Sigmoid colon (tissue), 7 donors: Measurements from ENCODE around the gene FRS3. TPM values are rescaled to one million over a fixed set of nuclear protein-coding genes. Genes with fewer than 3 reads are reported as not detected.

Experiments used
- DNase-seq: peaks from one replicate; pipeline ENCODE4 v3.0.0-alpha.2; 2019
- H3K27ac ChIP-seq, 4 donors: fragments of 200-600 bp; sonication (generic); one replicate each; pipeline ENCODE4 v1.5.1; 2016 to 2019; ENCODE audit warnings: mild to moderate bottlenecking in 1 of 4
- H3K27me3 ChIP-seq, 3 donors: fragments of 200-600 bp; sonication (generic); one replicate each; pipeline ENCODE4 v1.5.1; 2019; ENCODE audit warnings: mild to moderate bottlenecking in 1 of 3
- H3K36me3 ChIP-seq, 4 donors: fragments of 200-600 bp; sonication (generic); one replicate each; pipeline ENCODE4 v1.5.1; 2016 to 2019
- H3K4me1 ChIP-seq, 4 donors: fragments of 200-600 bp; sonication (generic); one replicate each; pipeline ENCODE4 v1.5.1; 2017 to 2019
- H3K4me3 ChIP-seq, 4 donors: fragments of 200-600 bp; sonication (generic); one replicate each; pipeline ENCODE4 v1.5.1; 2017 to 2019; ENCODE audit warnings: mild to moderate bottlenecking in 2 of 4, moderate library complexity in 1 of 4
- H3K9me3 ChIP-seq, 4 donors: fragments of 200-600 bp in 3 of 4; sonication (generic) in 3 of 4; one replicate each; pipeline versions ENCODE4 v1.5.1 to v1.6.1; 2013 to 2019
- EP300 ChIP-seq, 4 donors: sonication (generic); formaldehyde crosslinking; IDR thresholded peaks; one replicate each; pipeline ENCODE4 v1.6.1; 2017; ENCODE audit warnings: antibody characterized with exemption in 4 of 4
- POLR2A ChIP-seq, 2 donors: fragments of 450-650 bp; IDR thresholded peaks; one replicate each; pipeline ENCODE4 v1.6.1; 2016; ENCODE audit warnings: antibody characterized with exemption in 2 of 2, mild to moderate bottlenecking in 2 of 2, moderate library complexity in 2 of 2
- POLR2AphosphoS5 ChIP-seq, 4 donors: sonication (generic); formaldehyde crosslinking; IDR thresholded peaks; one replicate each; pipeline ENCODE4 v1.6.1; 2017; ENCODE audit warnings: antibody characterized with exemption in 4 of 4
- WGBS, 2 donors: extraction: QIAGEN DNeasy Blood & Tissue Kit; methylation state at CpG; one replicate each; pipeline ENCODE4 v1.1.7; 2013; 5-methylcytosine and 5-hydroxymethylcytosine counted together
- intact Hi-C: fragments of 100-400 bp; cut with DNase I; formaldehyde crosslinking; loops from one replicate; pipeline ENCODE4 v1.15.1; 2023
- polyA plus RNA-seq, 3 donors: library from polyadenylated mRNA; stranded (reverse); fragments of 200-250 nt; gene quantifications; one replicate each; pipeline ENCODE4 v1.2.3, GENCODE V29; 2013
- total RNA-seq, 4 donors: library from RNA; depleted of rRNA; stranded (reverse); fragments of >200 nt; gene quantifications; one replicate each; pipeline ENCODE4 v1.1.0, GENCODE V29; 2016
- TF ChIP-seq, protein P1 (sequence below), 4 experiments: fragments of 450-650 bp in 3 of 4; fragments of 200-600 bp in 1 of 4; IDR thresholded peaks; one replicate each; pipeline ENCODE4 v1.5.1; 2016 to 2019; ENCODE audit warnings: antibody characterized with exemption in 4 of 4, mild to moderate bottlenecking in 3 of 4, moderate library complexity in 2 of 4
- donor health status: healthy with polysubstance abuse.
- donor health status: Bipolar disorder and iron deficiency.
- donor health status: healthy.

The FRS3 gene
- total and polyA plus RNA-seq, 7 donors = 1.6 to 4.9 (median 4.6) TPM

DNA sequence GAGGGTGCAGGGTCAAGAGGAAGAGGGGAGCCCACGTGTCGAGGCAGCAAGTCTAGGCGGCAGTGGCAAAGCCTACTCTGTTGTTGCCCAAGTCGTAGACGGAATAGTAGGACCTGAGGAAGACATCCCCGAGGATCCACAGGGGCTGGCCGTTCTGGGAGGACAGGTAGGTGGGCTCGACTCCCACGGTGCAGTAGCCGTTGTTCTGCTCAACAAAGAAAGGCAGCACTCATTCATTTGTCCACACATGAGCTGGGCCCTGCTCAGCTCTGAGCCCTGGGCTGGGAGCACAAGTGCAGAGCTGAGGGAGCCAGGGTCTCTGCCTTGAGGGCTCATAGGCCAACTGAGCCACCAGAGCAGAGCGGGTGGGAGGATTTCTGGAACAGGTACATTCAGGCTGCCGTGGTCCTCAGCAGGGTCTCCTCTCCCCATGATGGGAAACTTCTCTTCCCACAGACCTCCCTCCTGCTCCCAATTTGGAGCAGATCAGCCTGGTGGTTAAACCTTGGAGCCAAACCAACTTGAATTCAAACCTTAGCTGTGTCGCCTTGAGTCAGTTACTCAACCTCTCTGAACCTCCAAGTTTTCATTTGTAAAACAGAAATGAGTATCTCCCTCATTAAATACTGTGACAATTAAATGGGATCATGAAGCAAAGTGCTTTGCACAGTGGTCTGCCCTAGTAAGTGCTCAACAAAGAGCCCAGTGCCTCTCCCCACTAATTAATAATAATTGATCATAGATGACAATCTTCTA, 42.7 kb downstream of the FRS3 start:
- 94% methylated on average over 13 of the region's 13 CpGs for WGBS, 2 donors
- Histone ChIP-seq H3K27ac (no peak overlapping the region), H3K4me1 (peaks cover 0 to 28% (median 24%) of the 10 kb centered on the region in 4 donors), H3K36me3 (no peaks in the 10 kb centered on the region), H3K9me3 (no peaks in the 10 kb centered on the region), H3K27me3 (no peaks in the 10 kb centered on the region), H3K4me3 (no peak overlapping the region)
- TF ChIP-seq EP300 (IDR thresholded peaks at IDR 0.05) = no peak
- TF ChIP-seq POLR2A (IDR thresholded peaks at IDR 0.05) = no peak
- TF ChIP-seq POLR2AphosphoS5 (IDR thresholded peaks at IDR 0.05) = no peak
- TF ChIP-seq, protein P1, sequence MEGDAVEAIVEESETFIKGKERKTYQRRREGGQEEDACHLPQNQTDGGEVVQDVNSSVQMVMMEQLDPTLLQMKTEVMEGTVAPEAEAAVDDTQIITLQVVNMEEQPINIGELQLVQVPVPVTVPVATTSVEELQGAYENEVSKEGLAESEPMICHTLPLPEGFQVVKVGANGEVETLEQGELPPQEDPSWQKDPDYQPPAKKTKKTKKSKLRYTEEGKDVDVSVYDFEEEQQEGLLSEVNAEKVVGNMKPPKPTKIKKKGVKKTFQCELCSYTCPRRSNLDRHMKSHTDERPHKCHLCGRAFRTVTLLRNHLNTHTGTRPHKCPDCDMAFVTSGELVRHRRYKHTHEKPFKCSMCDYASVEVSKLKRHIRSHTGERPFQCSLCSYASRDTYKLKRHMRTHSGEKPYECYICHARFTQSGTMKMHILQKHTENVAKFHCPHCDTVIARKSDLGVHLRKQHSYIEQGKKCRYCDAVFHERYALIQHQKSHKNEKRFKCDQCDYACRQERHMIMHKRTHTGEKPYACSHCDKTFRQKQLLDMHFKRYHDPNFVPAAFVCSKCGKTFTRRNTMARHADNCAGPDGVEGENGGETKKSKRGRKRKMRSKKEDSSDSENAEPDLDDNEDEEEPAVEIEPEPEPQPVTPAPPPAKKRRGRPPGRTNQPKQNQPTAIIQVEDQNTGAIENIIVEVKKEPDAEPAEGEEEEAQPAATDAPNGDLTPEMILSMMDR (IDR thresholded peaks at IDR 0.05) = no peak
- DNase-seq = no peak
- intact Hi-C loops = no loop called here

DNA sequence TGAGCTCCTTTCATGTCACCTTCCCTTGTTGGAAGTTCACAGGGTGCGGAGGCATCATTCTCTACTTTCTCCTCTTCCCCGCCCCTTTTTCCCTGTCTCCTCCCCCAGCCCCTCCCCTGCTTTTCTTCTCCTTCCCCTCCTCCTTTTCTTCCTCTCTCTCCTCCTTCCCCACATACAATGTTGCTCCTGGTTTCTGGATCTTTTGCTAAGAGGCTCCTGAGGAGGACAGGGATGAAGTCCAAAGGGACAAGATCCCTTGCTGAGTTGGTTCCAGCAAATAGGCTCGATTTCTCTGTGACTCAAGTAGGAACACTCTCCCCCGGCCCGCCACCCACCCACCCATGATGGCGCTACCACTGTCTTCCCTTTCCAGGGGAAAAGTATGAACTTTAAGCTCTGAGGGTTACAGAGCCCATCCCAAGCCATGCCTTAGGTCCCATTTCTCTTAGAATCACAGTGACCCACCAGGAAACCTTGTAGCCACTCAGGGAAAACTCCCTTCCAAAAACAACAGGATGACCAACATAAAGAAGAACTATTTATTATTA, 43.4 kb downstream of the FRS3 start:
- 73 to 78% methylated on average over 6 of the region's 6 CpGs for WGBS, 2 donors
- no peak overlapping the region for H3K27ac ChIP-seq
- intact Hi-C loops = no loop called here

DNA sequence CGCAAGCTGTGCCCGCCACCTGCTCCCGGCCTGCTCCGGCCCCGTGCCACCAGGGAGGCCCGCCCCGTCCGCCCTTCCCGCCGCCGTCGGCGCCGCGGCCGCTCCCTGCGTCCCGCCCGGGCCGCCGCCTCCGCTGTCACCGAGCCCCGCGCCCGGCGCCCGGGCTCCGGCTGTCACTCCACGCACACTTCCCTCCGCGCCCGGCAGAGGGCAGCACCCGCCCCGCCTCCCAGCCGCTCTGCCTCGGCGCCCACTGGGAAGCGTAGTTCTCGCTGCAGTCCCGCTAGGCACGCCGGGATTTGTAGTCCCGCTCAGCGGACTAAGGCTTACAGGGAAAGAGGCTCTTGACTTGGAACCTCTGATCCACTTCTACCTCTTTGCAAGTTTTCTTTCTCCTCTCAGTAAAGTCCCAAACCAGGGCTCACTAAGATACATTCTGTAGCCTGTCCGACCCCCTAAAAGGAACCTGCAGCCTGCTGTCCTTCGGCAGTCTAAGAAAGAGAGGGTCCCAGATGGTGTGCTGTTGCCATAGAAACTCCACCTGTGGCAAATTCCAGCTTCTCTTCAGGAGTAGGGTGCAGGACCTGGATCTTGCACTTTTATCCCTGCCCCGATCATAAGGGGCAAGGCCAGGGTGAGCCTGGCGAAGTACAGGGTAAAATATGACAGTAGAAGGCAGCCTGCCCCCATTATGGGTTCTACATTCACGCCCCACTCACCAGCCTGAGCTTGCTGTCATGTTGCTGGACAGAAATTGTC, 44.1 kb downstream of the FRS3 start, which contains the start of gene TFEB:
TFEB (minus strand) TSS at position 182 of the 759 bp plus-strand sequence. CDS start 44,395 bp downstream, outside the sequence.
- intact Hi-C loops = loop anchor here (1.0 to 2.0 kb wide), 3 partner anchors 29 to 51 kb away; partner anchors contain the start of genes FRS3 and TOMM6
- WGBS, 2 donors = 7 to 8% methylated on average over 50 of the region's 50 CpGs
- Histone ChIP-seq H3K4me1 (peaks cover 0 to 41% (median 32%) of the 10 kb centered on the region in 4 donors), H3K4me3 (peak within 1 kb of the TSS; percentile 71 to 95 (median 88)), H3K27me3 (no peaks in the 10 kb centered on the region), H3K36me3 (peaks cover 0 to 6% (median 0%) of the 10 kb centered on the region in 4 donors), H3K9me3 (no peaks in the 10 kb centered on the region), H3K27ac (peak within 1 kb of the TSS; percentile 96 to 98 (median 97))
- peak; percentile 97 for DNase-seq
- no peak for TF ChIP-seq EP300 (IDR thresholded peaks at IDR 0.05)
- peak; percentile 56 to 83 (median 81) for TF ChIP-seq POLR2AphosphoS5 (IDR thresholded peaks at IDR 0.05)
- TF ChIP-seq, protein P1 (IDR thresholded peaks at IDR 0.05) = peak; percentile 66 to 79 (median 72)
- no peak for TF ChIP-seq POLR2A (IDR thresholded peaks at IDR 0.05)

More for the DNA sequence above, 43.4 kb downstream of the FRS3 start:
- DNase-seq = no peak
- TF ChIP-seq, protein P1 (IDR thresholded peaks at IDR 0.05) = no peak
- TF ChIP-seq POLR2A (IDR thresholded peaks at IDR 0.05) (no peak), POLR2AphosphoS5 (IDR thresholded peaks at IDR 0.05) (no peak), EP300 (IDR thresholded peaks at IDR 0.05) (no peak)
- H3K4me3 ChIP-seq = peak overlapping the region in 1 of 4 donors; percentile 95
- H3K9me3 ChIP-seq = no peaks in the 10 kb centered on the region
- peaks cover 0 to 35% (median 28%) of the 10 kb centered on the region in 4 donors for H3K4me1 ChIP-seq
- no peaks in the 10 kb centered on the region for H3K27me3 ChIP-seq
- H3K36me3 ChIP-seq = peaks cover 0 to 6% (median 0%) of the 10 kb centered on the region in 4 donors

DNA sequence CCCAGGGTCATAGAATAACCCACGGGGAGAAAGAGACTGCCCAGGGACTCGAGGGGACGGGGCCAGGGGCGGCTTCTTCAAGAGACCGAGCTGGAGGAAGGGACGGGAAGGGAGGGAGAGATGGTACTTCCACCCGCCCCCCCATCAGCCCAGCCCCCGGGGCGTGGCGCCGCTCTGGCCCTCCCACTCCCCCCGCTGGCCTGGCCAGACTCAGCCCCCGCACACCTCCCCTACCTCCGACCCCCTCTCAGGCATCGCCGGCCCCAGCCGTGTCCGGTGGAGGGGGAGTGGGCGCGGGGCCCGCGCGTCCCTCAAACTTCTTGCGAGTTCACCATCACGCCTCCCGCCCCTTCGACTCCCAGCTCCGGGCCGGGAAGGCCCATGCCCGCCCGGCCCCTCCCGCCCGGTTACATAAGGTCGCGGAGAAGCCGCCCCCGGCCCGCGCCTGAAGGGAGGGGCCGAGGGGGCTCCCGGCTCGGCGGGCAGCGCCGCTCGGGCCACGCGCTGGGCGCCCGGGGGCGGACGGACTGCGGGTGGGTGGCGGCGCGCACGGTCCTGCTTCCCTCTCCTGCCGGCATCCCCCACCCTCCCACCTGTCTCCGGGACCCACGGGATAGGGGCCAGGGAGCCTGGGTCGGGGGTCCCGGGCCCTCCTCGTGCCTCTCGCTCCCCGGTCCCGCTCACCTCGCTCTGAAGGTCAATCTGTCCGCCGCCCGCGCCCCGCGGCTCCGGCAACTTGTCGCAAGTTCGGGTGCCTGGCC, 44.9 kb downstream of the FRS3 start:
- 0 to 1% methylated on average over 76 of the region's 76 CpGs for WGBS, 2 donors
- H3K4me3 ChIP-seq = peak overlapping the region; percentile 71 to 95 (median 88)
- peaks cover 0 to 46% (median 38%) of the 10 kb centered on the region in 4 donors for H3K4me1 ChIP-seq
- DNase-seq = peak; percentile 92
- no peaks in the 10 kb centered on the region for H3K27me3 ChIP-seq
- H3K27ac ChIP-seq = peak overlapping the region; percentile 96 to 98 (median 97)
- intact Hi-C loops = loop anchor here (1.0 to 2.0 kb wide), 3 partner anchors 29 to 52 kb away; partner anchors contain the start of genes FRS3 and TOMM6
- no peaks in the 10 kb centered on the region for H3K9me3 ChIP-seq
- H3K36me3 ChIP-seq = peaks cover 0 to 6% (median 0%) of the 10 kb centered on the region in 4 donors
- TF ChIP-seq POLR2A (IDR thresholded peaks at IDR 0.05) (no peak), POLR2AphosphoS5 (IDR thresholded peaks at IDR 0.05) (no peak)
- TF ChIP-seq, protein P1 (IDR thresholded peaks at IDR 0.05) = no peak
